GM19455 (cell line): ENCODE results near the gene TXNL4B.
A peak's percentile ranks its signal among the peaks of the same experiment; 100 is the strongest.

Experiments used
- ATAC-seq: cut with Tn5 transposase; IDR thresholded peaks from one replicate; pipeline ENCODE4 v1.9.1; 2021; ENCODE audit not compliant: unreplicated experiment

Gene TXNL4B

DNA sequence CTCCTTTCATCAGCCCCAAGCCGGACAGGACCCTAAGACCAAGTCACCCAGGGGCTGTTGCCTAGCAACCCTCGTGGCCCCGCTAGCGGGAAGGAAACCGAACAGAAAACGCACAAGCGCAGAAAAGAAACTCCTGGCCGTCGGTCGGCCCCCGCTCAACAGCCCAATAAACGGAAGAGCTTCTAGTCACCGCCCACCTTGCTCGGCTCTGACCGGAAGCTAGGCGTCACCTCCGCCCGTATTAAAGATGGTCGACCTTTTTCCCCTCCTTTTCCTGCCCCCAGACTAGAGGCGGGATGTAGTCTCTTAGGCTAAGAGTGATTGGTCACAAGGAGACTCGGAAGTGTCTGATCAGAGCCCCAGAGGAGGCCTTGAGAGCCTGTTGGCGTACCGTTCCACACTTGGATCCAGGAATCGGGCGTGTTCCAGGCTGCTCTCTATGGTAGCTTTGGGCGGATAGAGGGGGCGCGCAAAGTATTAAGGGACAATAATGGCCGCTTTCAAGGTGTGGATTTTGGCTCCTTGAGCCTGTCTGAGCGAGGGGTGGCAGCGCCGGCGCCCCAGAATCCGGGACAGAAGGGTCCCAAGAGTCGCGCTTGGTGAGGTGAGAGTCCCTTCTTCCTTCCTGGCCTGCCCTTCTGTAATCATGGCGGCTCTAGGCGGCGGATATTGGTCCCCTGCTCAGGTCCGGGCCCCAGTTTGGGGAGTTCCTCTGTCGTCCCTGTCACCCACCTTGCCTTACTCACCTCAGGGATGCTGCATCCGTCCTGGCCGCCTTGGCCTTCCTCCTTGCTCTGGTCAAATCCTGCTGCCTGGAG, at the start of gene TXNL4B, which contains the start of gene DHX38:
TXNL4B (minus strand) TSS at position 173 of the 818 bp plus-strand sequence. CDS start 2,871 bp downstream, outside the sequence.
DHX38 (plus strand) TSS at position 400 of the 818 bp plus-strand sequence. CDS start 2,311 bp downstream, outside the sequence.
- ATAC-seq: peak; percentile 98

DNA sequence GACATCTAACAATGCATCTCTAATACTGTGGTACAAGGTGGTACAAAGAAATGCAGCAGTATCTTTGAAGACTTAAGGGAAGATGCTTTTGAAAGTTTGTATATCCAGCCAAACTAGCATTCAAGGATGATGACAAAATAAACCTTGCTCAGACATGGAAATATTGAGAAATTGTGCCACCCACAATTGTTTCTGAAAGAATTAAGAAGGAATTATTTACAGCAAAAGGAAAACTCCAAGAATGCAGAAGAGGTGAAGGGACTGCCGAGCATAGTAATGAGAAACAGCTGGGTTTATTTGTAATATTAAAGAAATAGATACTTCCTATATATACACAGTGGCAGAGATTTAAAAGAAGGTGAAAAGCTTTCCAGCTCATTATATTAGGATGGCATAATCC, 49.1 kb upstream of the TXNL4B start:
- no peak for ATAC-seq

DNA sequence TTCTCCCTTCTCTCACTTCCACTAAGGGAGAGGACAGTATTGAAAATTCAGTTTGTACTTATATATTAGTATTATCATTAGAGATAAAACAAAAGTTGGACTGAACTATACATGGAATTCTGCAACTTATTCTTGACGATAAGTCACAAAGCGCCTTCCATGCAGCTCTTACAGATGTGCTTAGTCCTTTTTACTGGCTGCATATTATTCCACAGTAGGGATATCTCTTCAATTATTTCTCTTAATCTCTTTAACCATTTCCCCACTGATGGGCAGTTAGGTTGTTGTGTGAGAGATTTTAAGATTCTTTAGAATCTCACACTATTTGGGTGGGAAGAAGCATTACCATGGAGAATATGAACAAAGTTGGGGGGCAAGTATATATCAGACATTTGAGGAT, 46.5 kb upstream of the TXNL4B start:
- ATAC-seq: no peak

DNA sequence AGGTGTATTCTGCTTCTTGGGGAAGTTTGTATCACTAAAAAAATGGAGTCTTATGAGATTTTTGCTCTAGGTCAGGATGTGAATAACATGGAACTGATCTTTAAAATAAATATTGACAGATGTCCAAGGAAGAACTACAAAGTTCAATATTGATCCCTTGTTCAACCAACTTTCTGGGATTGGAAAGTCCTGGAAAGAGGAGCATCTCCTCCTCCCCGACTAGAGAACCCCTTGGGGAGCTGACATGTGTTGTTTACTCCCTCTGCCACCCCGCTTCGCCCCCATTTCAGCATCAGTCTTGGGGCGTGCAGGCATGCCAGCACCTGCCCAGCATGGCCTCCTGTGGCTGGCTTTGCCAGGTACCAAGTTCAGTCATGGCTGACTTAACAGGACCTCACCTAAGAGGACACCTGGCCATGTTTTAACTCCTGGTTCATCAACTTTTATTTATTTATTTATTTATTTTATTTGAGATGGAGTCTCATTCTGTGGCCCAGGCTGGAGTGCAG, 44.7 kb upstream of the TXNL4B start:
- ATAC-seq: no peak

DNA sequence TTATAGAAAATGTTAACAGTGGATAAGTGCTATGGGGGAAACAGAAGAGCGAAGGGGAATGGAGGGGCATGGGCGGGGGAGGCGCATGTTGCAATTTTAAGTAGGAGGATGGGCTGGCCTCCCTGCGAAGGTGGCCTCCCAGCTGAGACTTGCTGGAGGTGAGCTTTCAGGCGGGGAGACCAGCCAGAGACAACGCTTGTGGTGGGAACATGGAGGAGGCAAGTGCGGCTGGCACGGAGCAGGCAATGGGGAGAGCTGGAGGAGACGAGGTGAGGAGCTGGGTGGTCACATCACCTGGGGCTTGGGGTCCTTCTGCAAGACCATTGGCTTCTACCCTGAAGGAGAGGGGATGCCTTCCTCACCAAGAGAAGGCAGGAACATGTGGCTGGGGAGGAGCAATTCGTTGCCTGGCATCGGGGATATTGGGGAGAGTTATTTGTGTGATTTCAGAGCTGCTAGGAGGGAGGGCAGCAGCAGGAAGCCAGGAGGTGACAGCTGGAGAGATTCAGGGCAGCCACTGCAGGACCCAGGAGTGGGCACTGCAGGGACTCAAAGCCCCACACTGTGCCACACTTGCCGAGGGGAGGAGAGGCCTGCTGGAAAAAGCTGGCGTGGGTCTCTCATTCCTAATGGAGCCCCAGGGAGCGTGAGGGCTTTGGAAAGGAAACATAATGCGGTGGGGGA, 44.1 kb upstream of the TXNL4B start:
- no peak for ATAC-seq

DNA sequence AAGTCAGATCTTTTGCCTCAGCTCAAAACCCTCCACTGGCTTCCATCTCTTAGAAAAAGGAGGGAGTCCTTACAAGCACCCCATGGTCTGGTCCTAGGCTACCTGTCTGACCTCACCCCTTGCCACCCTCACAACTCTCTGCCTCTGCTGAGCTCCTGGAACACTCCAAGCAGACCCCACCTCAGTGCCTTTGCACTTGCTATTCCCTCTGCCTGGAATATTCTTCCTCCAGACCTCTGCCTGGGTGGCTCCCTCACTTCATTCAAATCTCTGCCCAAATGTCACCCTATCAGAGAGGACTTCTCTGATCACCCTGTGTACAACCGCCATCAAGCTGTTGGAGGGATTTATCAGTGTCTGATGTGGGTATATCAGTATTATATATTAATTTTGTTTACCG, 41.1 kb upstream of the TXNL4B start:
- no peak for ATAC-seq

DNA sequence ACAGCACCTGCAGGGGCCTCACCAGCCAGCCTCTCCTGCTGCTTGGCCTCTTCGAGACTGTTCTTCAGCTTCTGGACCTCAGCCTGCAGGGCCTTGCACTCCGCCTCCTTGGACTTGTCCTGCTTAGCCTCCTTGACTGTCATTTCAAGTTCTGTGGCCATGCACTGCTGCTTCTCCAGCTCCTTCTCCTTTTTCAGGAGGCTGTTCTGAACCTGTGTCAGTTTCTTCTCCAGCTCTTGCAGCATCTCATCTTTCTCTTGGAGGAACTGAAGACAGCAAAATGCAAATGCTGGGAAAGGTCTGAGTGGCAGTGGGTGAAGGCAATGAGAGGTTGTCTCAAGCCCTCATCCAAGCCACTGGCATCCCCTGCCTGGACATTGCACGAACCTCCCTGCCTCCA, 39.3 kb upstream of the TXNL4B start:
- no peak for ATAC-seq

DNA sequence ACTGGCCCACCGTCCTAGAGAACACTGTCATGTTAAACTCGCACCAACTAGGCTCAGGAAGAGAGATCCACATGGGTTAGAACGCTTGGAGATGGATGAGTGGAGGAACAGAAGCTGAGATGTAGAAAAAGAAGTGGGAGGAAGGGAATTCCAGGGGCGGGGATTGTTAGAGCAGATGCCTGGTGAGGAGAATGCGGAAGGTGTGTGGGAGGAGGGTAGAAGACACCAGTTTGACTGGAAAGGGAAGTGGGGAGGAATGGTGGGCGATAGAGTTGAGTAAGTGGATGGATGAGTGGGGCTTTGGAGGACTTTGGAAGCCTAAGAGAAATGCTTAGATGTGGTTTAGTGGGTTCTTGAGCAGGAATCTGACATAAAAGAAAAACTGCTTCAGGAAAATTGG, 37.6 kb upstream of the TXNL4B start:
- no peak for ATAC-seq

DNA sequence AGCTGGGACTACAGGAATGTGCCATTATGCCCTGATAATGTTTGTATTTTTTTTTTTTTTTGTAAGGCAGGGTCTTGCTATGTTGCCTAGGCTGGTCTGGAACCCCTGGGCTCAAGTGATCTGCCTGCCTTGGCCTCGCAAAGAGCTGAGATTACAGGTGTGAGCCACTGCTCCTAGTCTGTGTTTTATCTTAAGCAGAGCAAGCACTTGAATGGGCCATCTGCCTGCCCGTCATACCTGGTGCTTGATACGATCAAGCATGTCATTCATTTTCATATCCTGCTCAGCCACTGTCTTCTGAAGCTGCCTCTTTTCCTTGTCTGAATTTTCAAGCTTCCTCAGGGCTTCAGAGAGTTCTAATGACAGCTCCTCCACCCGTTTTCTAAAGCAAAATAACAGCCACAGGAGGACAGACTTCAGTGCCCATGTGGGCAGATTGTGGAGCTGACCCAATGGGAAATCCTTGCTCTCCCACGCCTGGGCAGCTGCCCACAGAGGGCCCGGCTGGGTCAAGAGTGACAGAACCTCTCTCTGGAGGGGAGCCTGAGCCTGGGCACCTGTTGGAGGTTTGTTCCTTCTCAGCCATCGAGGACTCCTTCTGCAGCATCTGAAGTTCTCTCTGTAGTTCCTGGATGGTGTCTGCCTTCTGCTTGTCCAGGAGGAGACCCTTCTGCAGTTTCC, 36.7 kb upstream of the TXNL4B start:
- no peak for ATAC-seq

DNA sequence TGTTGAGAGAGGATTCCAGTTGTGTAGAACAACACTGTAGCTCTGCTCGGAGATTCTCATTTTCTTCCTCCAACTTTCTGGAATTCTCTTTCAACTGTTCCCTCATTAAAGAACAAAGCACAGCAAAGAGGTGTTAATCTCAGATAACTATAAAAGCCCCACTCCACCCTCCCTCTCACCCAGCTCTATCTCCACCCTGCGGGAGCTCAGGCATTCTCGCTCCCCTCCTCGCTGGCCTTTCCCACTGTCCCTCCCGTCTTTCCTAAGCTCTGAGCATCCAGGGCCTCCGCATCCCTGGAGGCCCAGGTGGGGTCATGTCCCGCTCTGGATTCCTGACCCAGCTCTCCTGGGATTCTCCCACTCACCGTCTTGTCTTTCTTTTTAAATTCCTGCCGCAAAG, 35.3 kb upstream of the TXNL4B start:
- no peak for ATAC-seq

DNA sequence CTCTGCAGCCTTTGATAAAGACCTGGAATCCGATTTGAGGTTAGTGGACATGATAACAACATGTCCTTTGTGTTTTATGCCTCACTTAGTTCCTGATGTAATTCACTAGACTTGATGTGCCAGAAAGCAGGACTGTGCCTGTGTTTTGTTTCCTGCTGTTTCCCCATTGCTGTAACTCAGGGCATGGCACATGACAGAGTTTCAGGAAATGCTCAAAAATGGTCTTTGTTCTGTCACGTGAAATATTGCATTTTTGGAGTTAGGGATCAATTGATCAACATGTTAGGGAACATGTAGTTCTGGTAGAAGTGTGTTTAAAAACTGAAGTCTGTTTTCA, 33.0 kb upstream of the TXNL4B start:
- no peak for ATAC-seq

DNA sequence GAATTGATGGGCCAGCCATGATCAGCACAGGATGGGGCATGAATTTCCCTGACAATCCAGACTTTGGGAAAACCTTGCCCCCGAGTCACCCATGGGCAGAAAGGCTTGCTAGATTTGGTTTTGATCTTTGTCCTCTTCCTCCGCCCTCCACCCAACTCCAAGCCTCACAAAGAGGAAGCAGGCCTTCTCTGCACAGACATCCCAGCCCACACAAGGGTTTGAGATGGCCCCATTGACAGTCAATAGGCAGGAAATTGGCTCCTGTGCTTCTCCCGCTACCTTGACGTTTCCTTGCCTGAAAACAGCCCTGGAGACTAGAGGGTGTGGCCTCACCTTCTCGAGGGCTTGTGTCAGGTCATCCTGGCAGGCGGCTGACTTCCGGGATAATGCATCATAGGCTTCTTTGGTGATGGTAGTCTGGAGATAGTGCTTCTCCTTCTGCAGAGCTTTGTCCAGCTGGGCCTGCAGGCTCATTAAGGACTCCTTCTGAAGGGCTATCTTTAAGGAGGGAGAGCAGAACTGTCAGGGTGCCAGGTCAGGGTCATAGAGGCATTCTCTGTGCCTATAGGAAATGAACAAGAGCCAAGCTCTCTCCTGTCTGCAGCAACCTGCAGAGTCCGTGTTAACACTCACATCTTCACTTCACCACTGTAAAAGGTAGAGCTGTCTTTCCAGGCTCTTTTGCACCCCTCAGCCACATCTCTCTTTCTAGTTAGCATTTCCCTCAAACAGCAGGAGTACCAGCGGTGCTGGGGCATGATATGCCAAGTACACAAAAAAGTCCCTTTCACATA, 32.4 kb upstream of the TXNL4B start:
- no peak for ATAC-seq

DNA sequence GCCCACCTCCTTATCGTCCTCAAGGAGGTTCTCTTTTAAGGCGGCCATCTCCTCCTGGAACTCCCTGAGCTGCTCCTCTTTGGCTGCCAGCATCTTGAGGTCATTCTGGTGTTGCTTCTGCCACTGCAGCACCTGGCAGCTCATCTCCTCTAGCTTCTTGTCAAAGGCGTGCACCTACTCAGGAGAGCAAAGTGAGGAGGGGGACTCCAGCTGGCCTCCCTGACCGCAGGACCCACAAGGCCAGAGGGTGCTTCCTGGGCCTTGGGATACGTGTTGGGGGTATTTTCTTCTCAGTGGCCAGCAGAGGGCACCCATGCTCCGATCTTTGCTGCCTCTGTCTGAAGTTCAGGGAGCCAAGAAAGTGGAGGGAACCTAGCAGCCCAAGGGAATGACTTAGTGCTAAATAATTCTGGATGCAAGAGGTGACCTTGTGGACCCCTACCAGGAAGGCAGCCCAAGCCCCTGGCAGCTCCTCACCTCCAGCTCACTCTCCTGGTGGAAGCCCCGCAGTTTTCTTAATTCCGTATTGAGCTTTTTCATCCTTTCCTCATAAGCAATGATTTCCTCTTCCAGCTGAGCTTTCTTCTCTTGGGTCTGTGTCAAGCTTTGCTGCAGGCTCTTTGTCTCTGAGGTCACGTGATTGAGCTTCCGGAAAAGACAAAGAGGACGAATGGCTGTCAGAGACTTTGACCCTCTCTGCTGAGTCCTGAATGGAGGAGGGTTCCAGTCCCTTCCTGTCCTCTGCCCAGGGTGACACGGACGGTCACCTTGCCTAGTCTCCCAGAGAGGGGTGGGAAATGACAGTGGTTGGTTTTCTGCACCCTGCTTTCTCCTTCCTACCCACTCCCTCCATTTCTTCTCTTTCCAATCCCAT, 31.6 kb upstream of the TXNL4B start:
- ATAC-seq: no peak

DNA sequence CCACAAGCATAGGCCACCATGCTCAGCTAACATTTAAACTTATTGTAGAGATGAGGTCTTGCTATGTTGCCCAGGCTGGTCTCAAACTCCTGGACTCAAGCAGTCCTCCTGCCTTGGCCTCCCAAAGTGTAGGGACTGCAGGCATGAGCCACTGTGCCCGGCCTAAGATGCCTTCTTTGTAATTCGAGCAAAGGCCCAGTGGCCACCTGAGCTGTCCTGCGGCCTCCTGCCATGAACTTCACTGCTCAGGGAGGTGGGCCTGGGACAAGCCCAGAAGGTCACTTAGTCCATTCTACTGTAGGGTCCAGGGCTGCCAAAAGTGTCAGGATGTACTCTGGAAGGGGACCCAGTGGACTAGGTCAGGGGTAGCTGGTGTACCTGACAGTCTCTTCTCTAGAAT, 30.7 kb upstream of the TXNL4B start:
- no peak for ATAC-seq

DNA sequence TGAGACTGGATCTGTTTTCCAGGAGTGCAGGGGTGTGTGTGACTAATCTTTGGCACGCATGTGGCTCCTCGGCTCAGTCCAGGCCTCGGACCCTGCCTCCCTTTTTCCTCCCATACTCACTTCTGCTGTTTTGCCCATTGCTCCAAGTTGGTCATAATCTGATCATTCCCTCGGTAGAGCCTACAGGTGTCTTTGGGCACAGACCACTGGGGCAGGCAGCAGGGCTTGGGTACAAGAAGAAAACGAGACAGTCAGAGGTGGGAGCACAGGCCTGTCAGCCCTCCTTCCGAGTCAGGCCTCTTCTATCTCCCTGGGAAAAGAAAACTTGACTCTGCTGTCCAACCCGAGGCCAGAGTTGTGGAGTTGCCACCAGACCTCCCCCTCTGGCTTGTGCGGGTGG, 30.0 kb upstream of the TXNL4B start:
- no peak for ATAC-seq

DNA sequence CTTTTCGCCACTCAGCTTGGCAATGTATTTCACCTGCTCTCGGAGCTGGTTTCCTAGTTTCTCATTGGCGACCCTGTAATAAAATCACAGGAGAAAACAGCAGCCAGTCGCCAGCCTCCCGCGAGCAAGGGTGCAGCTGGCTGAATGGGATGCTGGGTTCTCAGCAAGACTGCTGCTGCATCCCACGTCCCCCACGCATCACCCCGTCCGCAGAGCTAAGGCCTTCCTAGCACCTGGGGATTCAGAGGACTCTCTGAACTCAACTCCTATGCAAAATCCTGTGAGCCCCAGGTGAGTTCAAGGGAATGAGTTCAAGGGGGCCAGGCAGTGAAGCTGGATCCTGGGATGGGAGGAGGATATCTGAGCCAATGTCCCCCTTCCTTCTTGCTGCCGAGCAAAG, 29.5 kb upstream of the TXNL4B start:
- no peak for ATAC-seq

DNA sequence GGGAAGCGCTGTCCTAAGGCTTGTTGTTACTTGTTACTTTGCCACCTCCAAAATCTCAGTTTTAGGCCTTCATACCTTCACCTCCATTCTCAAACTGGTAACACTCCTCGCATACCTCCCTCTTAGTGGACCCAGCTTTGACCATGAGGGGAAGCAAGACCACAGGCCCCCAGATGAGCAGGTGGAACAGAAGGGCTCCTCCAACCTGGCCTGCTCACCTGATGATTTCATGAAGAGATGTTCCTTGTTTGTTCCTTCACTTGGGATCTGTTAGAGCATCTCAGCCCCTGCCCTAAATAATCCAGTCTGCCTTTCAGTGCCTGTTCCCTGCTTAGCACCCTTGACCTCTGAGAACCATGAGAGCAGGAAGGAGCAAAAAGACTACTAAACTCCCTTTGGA, 28.9 kb upstream of the TXNL4B start:
- ATAC-seq: no peak

DNA sequence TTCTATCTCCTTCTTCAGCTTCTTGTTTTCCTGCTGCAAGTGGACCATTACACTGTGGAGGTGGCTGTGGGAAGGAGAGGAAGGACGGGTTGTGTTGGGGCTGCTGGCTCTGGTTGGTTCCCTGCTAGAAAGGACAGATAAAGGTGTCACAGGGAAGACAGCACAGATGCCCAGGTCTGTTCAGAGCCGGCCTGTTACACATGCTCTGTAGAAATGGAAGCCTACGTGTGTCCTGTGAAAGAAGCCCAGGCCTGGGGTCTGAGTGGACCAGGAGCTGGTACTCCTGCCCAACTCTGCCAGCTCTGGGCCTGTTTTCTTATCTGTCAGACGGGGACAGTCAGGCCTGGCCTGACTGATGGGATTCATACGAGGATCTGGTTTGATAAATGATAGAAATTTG, 26.6 kb upstream of the TXNL4B start:
- no peak for ATAC-seq

DNA sequence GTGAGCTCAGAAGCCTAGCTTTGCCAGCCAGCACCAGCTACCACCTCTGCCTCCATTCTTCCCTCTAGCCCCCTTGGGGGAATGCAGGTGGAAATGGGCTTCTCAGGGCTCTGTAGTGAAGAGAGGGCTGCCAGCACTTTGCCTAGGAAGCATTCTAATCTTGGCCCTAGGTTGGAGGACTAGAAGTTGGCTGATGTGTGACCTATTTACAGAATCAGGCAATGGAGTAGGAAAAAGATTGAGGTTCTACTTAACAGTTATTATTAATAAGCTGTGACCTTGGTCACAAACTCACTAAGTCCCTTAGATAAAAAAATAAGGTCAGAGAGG, 20.2 kb upstream of the TXNL4B start:
- ATAC-seq: no peak
